H1 (cell line): Measurements from ENCODE around the gene GAS6. TPM values are rescaled to one million over a fixed set of nuclear protein-coding genes. Genes with fewer than 3 reads are reported as not detected.

ENCODE experiments used
- CTCF ChIA-PET: fragments of 300-600 bp; sonication (Branson Sonifier 250); formaldehyde crosslinking; loops from one replicate; lab custom pipeline; 2021; ENCODE audit not compliant: partially characterized antibody; lab: Charles Lee
- POLR2A ChIA-PET: fragments of 300-600 bp; sonication (Branson Sonifier 250); formaldehyde crosslinking; loops from one replicate; lab custom pipeline; 2021; ENCODE audit warnings: inconsistent platforms; ENCODE audit not compliant: partially characterized antibody; lab: Charles Lee
- DNase-seq, 2 experiments: peaks; one replicate each; pipeline versions ENCODE4 v3.0.0 to v3.0.0-alpha.2; 2010 to 2022; ENCODE audit warnings: low spot score in 2 of 2, low read depth in 1 of 2, mixed read lengths in 1 of 2
- FAIRE-seq: peaks from 2 replicates; lab custom pipeline; 2011; peaks lifted over from hg19 to GRCh38; lab: Jason Lieb, UNC
- H2AFZ ChIP-seq: 2 replicates; pipeline ENCODE4 v1.8.1; 2012; ENCODE audit warnings: low read length, inconsistent platforms
- H2AK5ac ChIP-seq: 2 replicates; pipeline ENCODE4 v1.6.1; 2013; ENCODE audit warnings: low read depth, low read length
- H2BK120ac ChIP-seq: replicated peaks from 2 replicates; pipeline ENCODE3; 2013; ENCODE audit warnings: low read depth, low read length, inconsistent platforms
- H2BK12ac ChIP-seq: 2 replicates; pipeline ENCODE4 v1.6.1; 2013; ENCODE audit warnings: low read depth, low read length
- H2BK15ac ChIP-seq: 2 replicates; pipeline ENCODE4 v1.6.1; 2013; ENCODE audit warnings: low read length
- H2BK20ac ChIP-seq: 2 replicates; pipeline ENCODE4 v1.6.1; 2013; ENCODE audit warnings: low read length
- H2BK5ac ChIP-seq: 2 replicates; pipeline ENCODE4 v1.6.1; 2013; ENCODE audit warnings: low read depth, low read length
- H3K14ac ChIP-seq: 2 replicates; pipeline ENCODE4 v1.6.1; 2013; ENCODE audit warnings: inconsistent platforms; ENCODE audit not compliant: insufficient read length
- H3K18ac ChIP-seq: 2 replicates; pipeline ENCODE4 v1.6.1; 2013; ENCODE audit warnings: low read length; ENCODE audit errors: extremely low read depth
- H3K23ac ChIP-seq: 2 replicates; pipeline ENCODE4 v1.6.1; 2013; ENCODE audit warnings: inconsistent platforms; ENCODE audit not compliant: insufficient read length
- H3K23me2 ChIP-seq: 2 replicates; pipeline ENCODE4 v1.6.1; 2013; ENCODE audit warnings: low read depth, low read length
- H3K27ac ChIP-seq: 2 replicates; pipeline ENCODE4 v1.6.1; 2011; ENCODE audit warnings: low read depth, low read length, inconsistent platforms
- H3K27me3 ChIP-seq, 4 experiments: replicated peaks in 1 of 4; 1 replicate in 1 of 4; 2 replicates in 3 of 4; pipeline versions ENCODE4 v1.6.1 to v1.8.1; 2011 to 2013; ENCODE audit warnings: low read length in 3 of 4, mild to moderate bottlenecking in 3 of 4, inconsistent platforms in 2 of 4, mixed read lengths in 2 of 4, moderate library complexity in 1 of 4; ENCODE audit not compliant: control insufficient read depth in 3 of 4, insufficient read depth in 3 of 4; ENCODE audit errors: extremely low read depth in 1 of 4
- H3K36me3 ChIP-seq, 4 experiments: 2 replicates each; pipeline versions ENCODE4 v1.6.1 to v1.8.1; 2011 to 2013; ENCODE audit warnings: mild to moderate bottlenecking in 4 of 4, low read length in 3 of 4, moderate library complexity in 2 of 4, control low read depth in 1 of 4, inconsistent platforms in 1 of 4; ENCODE audit not compliant: insufficient read depth in 4 of 4, control insufficient read depth in 2 of 4
- H3K4ac ChIP-seq: replicated peaks from 2 replicates; pipeline ENCODE3; 2013; ENCODE audit warnings: low read length, low read depth, mixed read lengths, inconsistent platforms; ENCODE audit not compliant: insufficient read length
- H3K4me1 ChIP-seq, 4 experiments: replicated peaks in 1 of 4; 1 replicate in 1 of 4; 2 replicates in 3 of 4; pipeline versions ENCODE4 v1.6.1 to v1.8.1; 2011 to 2013; ENCODE audit warnings: low read length in 3 of 4, inconsistent platforms in 2 of 4, mixed read lengths in 1 of 4; ENCODE audit not compliant: insufficient read depth in 4 of 4, control insufficient read depth in 3 of 4
- H3K4me2 ChIP-seq, 2 experiments: 2 replicates each; pipeline versions ENCODE4 v1.6.1 to v1.8.1; 2011 to 2013; ENCODE audit warnings: low read depth in 2 of 2, low read length in 2 of 2, control low read depth in 1 of 2, inconsistent platforms in 1 of 2, mild to moderate bottlenecking in 1 of 2; ENCODE audit not compliant: insufficient read depth in 1 of 2
- H3K4me3 ChIP-seq, 4 experiments: fragments of 200-600, 300-600 bp in 1 of 4; sonication (generic), shearing (Covaris generic), sonication (Bioruptor Twin) in 1 of 4; 2 replicates each; pipeline versions ENCODE4 v1.5.1 to v1.8.1; 2011 to 2016; ENCODE audit warnings: low read length in 4 of 4, low read depth in 3 of 4, control low read depth in 2 of 4, inconsistent platforms in 2 of 4, mild to moderate bottlenecking in 2 of 4, mixed read lengths in 1 of 4, moderate library complexity in 1 of 4; ENCODE audit not compliant: insufficient read depth in 2 of 4; ENCODE audit errors: extremely low read depth in 1 of 4
- H3K56ac ChIP-seq: replicated peaks from 2 replicates; pipeline ENCODE3; 2013; ENCODE audit warnings: low read depth, mild to moderate bottlenecking, mixed read lengths, low read length, inconsistent platforms; ENCODE audit not compliant: insufficient read length
- H3K79me1 ChIP-seq: 2 replicates; pipeline ENCODE4 v1.6.1; 2013; ENCODE audit warnings: low read depth, low read length, control low read depth
- H3K79me2 ChIP-seq, 2 experiments: 2 replicates each; pipeline versions ENCODE4 v1.6.1 to v1.8.1; 2012 to 2013; ENCODE audit warnings: low read length in 2 of 2, mild to moderate bottlenecking in 2 of 2, inconsistent platforms in 1 of 2; ENCODE audit not compliant: insufficient read depth in 2 of 2, control insufficient read depth in 1 of 2
- H3K9ac ChIP-seq, 4 experiments: replicated peaks in 1 of 4; 1 replicate in 1 of 4; 2 replicates in 3 of 4; pipeline versions ENCODE4 v1.6.1 to v1.8.1; 2011 to 2013; ENCODE audit warnings: low read depth in 3 of 4, low read length in 3 of 4, control low read depth in 2 of 4, mild to moderate bottlenecking in 2 of 4, moderate library complexity in 2 of 4, inconsistent platforms in 1 of 4; ENCODE audit errors: extremely low read depth in 1 of 4
- H3K9me3 ChIP-seq, 2 experiments: 2 replicates each; pipeline versions ENCODE4 v1.6.1 to v1.8.1; 2012 to 2013; ENCODE audit warnings: mild to moderate bottlenecking in 2 of 2, moderate library complexity in 2 of 2, control low read depth in 1 of 2, inconsistent platforms in 1 of 2, low read depth in 1 of 2, low read length in 1 of 2, mixed read lengths in 1 of 2; ENCODE audit not compliant: insufficient read depth in 2 of 2
- H4K20me1 ChIP-seq, 2 experiments: replicated peaks in 1 of 2; 2 replicates each; pipeline versions ENCODE3 to v1.8.1; 2011 to 2013; ENCODE audit warnings: inconsistent platforms in 2 of 2, low read length in 2 of 2, mild to moderate bottlenecking in 1 of 2; ENCODE audit not compliant: insufficient read depth in 2 of 2, control insufficient read depth in 1 of 2
- H4K5ac ChIP-seq: 2 replicates; pipeline ENCODE4 v1.6.1; 2013; ENCODE audit warnings: low read length, low read depth, mixed read lengths, inconsistent platforms; ENCODE audit not compliant: insufficient read length
- H4K8ac ChIP-seq: 2 replicates; pipeline ENCODE4 v1.8.0; 2013; ENCODE audit warnings: mild to moderate bottlenecking, moderate library complexity, low read length, inconsistent platforms; ENCODE audit not compliant: insufficient read depth; ENCODE audit errors: extremely low read depth
- H4K91ac ChIP-seq: replicated peaks from 2 replicates; pipeline ENCODE3; 2013; ENCODE audit warnings: low read length, mixed read lengths, inconsistent platforms; ENCODE audit not compliant: insufficient read length
- USF2 ChIP-seq: IDR thresholded peaks from 2 replicates; pipeline ENCODE4 v1.6.1; 2011; ENCODE audit warnings: low read length, improper control_type of control experiment
- WGBS, 2 experiments: shearing (Covaris generic) in 1 of 2; methylation state at CpG; one replicate each; pipeline versions ENCODE4 v1.1.6 to v1.1.7; 2013 to 2015; ENCODE audit warnings: low lambda C conversion rate in 2 of 2, mixed read lengths in 2 of 2, inconsistent platforms in 1 of 2, low coverage in 1 of 2, missing lambda C conversion rate in 1 of 2; ENCODE audit not compliant: insufficient replicate concordance in 2 of 2, insufficient coverage in 1 of 2, insufficient read length in 1 of 2; ENCODE audit errors: extremely low coverage in 1 of 2, missing lambda C conversion rate in 1 of 2; 5-methylcytosine and 5-hydroxymethylcytosine counted together
- polyA plus RNA-seq, 7 experiments: library from polyadenylated mRNA; depleted of rRNA in 3 of 7; stranded (reverse) in 5 of 7; unstranded in 2 of 7; fragments of >200 nt in 5 of 7; fragments of 200-250 nt in 2 of 7; gene quantifications; 1 replicate in 5 of 7; 2 replicates in 1 of 7; 4 replicates in 1 of 7; pipeline versions ENCODE4 v1.2.1 to v1.2.3, GENCODE V29; 2011 to 2013; ENCODE audit warnings: missing spikeins in 2 of 7, mixed read lengths in 2 of 7
- total RNA-seq: library from RNA; stranded (reverse); fragmentation: NEBNext Ultra II Directional; extraction: Animal tissue kit (Norgen Biotek cat#: 25700); gene quantifications from 2 replicates; pipeline ENCODE4 v1.2.1, GENCODE V29; 2021

Gene GAS6
- total and polyA plus RNA-seq, 2 of the 8 experiments (the other 6 are each of a cell fraction or from before 2014, with no cell fraction given) = 18.6 to 31.0 TPM

DNA sequence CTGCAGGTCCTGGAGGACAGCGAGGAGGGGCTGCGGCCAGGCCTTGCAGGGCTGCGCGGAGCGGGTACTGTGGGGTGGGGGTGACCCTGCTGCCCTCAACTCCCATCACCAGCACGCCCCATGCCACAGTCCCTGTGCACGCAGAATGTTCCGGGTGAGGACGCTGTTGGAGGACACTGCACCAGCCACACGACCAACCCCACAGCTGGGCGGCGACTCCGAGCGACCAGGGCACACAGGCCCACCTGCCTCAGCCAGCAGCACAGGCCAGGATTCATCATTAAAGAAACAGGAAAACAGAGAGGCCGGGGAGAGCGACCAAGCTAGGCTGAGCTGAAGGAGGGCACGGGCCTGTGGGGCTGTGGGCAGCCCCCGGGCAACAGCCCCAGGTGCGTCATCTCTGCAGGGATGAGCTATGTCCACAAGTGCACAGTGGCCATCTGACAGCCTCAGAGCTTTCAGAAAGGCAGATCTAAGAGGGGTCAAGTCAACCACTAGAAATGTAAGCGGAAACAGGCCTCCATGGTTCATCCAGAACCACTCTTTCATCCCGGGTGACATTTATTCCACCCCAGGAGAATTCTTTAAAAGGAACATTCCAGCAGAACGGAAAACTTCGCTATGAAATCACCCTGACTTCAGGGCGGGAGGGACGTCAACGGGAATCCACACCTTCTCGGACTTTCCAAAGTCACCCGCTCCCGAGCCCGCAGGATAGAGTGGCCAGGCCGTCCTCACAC, 1.5 kb downstream of the GAS6 start:
- H3K27me3 ChIP-seq = peaks cover 0 to 27% (median 18%) of the 10 kb centered on the region in 4 experiments; a peak in 6 of 7 replicates
- ChIA-PET POLR2A (interaction anchor here (0.9 kb wide), 1 partner anchor 16 kb away, joined by 3 read pairs; no protein-coding TSS in a partner anchor), CTCF (interaction anchor here (1.5 kb wide), 1 partner anchor 13 kb away, joined by 4 read pairs; no protein-coding TSS in a partner anchor)
- H3K23ac ChIP-seq = no peak overlapping the region
- peaks cover 10 to 17% of the 10 kb centered on the region in 2 experiments for H3K79me2 ChIP-seq
- DNase-seq (peak in 1 of 2 experiments; percentile 50), FAIRE-seq (no peak)
- peaks cover 16 to 49% (median 30%) of the 10 kb centered on the region in 4 experiments for H3K4me1 ChIP-seq
- no peak overlapping the region for H2AFZ ChIP-seq
- H3K9ac ChIP-seq = no peak overlapping the region
- no peaks in the 10 kb centered on the region; a peak in 2 of 8 replicates for H3K36me3 ChIP-seq
- H2BK5ac ChIP-seq = no peak overlapping the region
- H2BK20ac ChIP-seq = 0 out of 2 replicates have a peak overlapping the region, but pooled peaks have one; percentile 72
- no peak overlapping the region for H4K5ac ChIP-seq
- peak overlapping the region; percentile 72; the same call in 1 of the 2 replicates for H2BK15ac ChIP-seq
- peak overlapping the region; percentile 78 for H3K18ac ChIP-seq
- H2AK5ac ChIP-seq = peak overlapping the region; percentile 56; the same call in 1 of the 2 replicates
- no peak for TF ChIP-seq USF2
- peaks cover 0 to 9% of the 10 kb centered on the region in 2 experiments for H4K20me1 ChIP-seq
- peak overlapping the region; percentile 95; the same call in 1 of the 2 replicates for H2BK12ac ChIP-seq
- no peak overlapping the region for H3K56ac ChIP-seq
- H3K23me2 ChIP-seq = peaks cover 3% of the 10 kb centered on the region
- 73% methylated on average over 27 of the region's 31 CpGs; no CpG with 5 or more reads in 1 of the 2 experiments for WGBS, 2 experiments
- H3K14ac ChIP-seq = no peak overlapping the region
- H3K4ac ChIP-seq = peak overlapping the region; percentile 93
- H4K91ac ChIP-seq = no peak overlapping the region
- peak overlapping the region; percentile 62 to 91 for H3K4me2 ChIP-seq
- H4K8ac ChIP-seq = no peak overlapping the region
- H3K27ac ChIP-seq = no peak overlapping the region
- peaks cover 4% of the 10 kb centered on the region for H3K79me1 ChIP-seq
- H3K4me3 ChIP-seq = peak overlapping the region; percentile 26 to 75 (median 51); a peak in 7 of 8 replicates
- H3K9me3 ChIP-seq = 0 out of 4 replicates have a peak, but pooled peaks cover 0 to 2% of the 10 kb centered on the region in 2 experiments
- peak overlapping the region; percentile 17 for H2BK120ac ChIP-seq
